ENCODE measurements around the gene MYMK.

GRCh38 chr9:133573791-133574515 lies 49.2 kb upstream of the MYMK start:
- TF ChIP-seq POLR2A (IDR thresholded peaks at IDR 0.05; ENCODE audit: low read length) (no peak), GATA1 (IDR thresholded peaks at IDR 0.05; ENCODE audit: low read depth, low read length) (no peak)
